ENCODE measurements around the gene NUFIP2.
"Not testable (repeated sequence)": the region's sequence is repeated elsewhere in the genome, so short reads cannot be mapped to it uniquely, and the experiment has no call there.

NUFIP2 gene

GRCh38 chr17:29293890-29294579 is at the start of gene NUFIP2:
Gene NUFIP2, minus strand, starts transcription at chr17:29294148. Its CDS starts 89 bp downstream, at chr17:29294059.
- peak within 1 kb of the TSS; percentile 98 for H3K27ac ChIP-seq
- no peak for TF ChIP-seq CTCF (IDR thresholded peaks at IDR 0.05)
- TF ChIP-seq ZFX (IDR thresholded peaks at IDR 0.05; ENCODE audit: borderline replicate concordance): no peak

DNA sequence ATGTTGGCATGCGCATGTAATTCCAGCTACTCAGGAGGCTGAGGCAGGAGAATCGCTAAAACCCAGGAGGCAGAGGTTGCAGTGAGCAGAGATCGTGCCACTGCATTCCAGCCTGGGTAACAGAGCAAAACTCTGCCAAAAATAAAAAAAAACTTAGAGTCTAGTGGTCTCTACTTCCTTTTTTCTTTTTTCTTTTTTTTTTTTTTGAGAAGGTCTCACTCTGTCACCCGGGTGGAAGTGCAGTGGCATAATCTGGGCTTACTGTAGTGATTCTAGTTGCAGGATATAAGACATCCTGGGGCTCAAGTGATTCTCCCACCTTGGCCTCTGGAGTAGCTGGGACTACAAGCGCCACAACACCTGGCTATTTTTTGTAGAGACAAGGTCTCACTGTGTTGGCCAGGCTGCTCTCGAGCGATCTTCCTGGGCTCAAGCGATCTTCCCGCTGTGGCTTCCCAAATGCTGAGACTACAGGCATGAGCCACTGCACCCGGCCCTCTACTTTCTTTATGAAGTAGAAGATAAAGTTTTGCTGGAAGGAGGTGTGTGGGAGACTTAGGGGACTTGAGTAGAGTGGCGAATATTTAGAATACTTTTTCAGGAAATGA is 48.3 kb upstream of the NUFIP2 start:
- TF ChIP-seq ZFX (IDR thresholded peaks at IDR 0.05; ENCODE audit: borderline replicate concordance) (no peak), CTCF (IDR thresholded peaks at IDR 0.05) (no peak)
- no peak overlapping the region for H3K27ac ChIP-seq

- no peak overlapping the region for H3K27ac ChIP-seq
- TF ChIP-seq ZFX (IDR thresholded peaks at IDR 0.05; ENCODE audit: borderline replicate concordance) (no peak), CTCF (IDR thresholded peaks at IDR 0.05) (no peak)
Measured at GRCh38 chr17:29341726-29342125, 47.8 kb upstream of the NUFIP2 start.

- not testable (repeated sequence) for H3K27ac ChIP-seq
Measured at GRCh38 chr17:29339016-29339415, 45.1 kb upstream of the NUFIP2 start.

DNA sequence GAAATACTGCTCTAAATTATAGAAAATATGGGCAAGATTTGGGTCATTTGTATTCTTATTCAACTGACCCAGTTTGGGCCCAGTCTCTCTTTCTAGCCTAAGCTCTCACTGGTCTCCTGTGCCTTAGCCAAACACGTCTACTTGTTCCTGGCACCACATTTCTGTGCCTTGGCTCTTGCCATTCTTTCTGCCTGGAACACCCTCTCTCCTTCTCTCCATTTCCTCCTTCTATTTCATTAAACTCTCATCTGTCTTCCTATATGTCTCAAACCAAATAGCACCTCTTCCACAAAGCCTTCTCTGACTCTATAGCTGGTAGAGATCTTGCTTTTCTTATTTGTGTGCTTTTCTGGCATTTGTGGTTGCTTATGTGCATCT is 37.7 kb upstream of the NUFIP2 start:
- TF ChIP-seq ZFX (IDR thresholded peaks at IDR 0.05; ENCODE audit: borderline replicate concordance) (no peak), CTCF (IDR thresholded peaks at IDR 0.05) (no peak)
- no peak overlapping the region for H3K27ac ChIP-seq

DNA sequence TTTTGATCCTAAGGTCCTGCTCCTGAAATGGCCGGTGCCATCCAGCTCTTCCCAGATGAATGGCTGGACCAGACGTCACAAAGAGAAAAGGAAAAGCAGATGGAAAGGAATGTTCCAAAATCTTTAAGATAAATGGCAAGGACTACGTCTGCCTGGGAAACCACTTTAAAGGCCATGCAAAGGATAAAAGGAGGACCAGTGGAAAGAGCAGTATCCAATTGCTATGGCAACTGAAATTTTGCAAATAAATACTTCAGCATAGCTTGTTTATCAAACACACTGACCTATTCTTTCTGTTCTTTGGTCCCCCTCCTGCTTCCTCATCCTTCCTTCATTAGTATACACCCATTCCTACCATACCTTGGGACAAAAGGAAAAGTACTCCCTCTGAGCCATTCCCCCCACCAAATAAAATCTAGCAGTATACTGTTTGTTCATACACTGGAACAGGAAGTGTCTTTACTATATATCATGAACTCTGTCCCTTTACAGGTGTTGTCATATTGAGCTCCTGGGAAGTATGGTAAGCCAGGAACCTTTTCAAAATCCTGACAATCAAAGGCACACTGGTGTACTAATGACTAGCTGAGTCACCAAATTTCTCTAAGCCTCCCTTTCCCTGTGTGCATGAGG is 37.2 kb upstream of the NUFIP2 start:
- H3K27ac ChIP-seq: no peak overlapping the region
- no peak for TF ChIP-seq CTCF (IDR thresholded peaks at IDR 0.05)
- no peak for TF ChIP-seq ZFX (IDR thresholded peaks at IDR 0.05; ENCODE audit: borderline replicate concordance)

GRCh38 chr17:29327412-29327811 is 33.5 kb upstream of the NUFIP2 start:
- no peak overlapping the region for H3K27ac ChIP-seq
- no peak for TF ChIP-seq ZFX (IDR thresholded peaks at IDR 0.05; ENCODE audit: borderline replicate concordance)
- no peak for TF ChIP-seq CTCF (IDR thresholded peaks at IDR 0.05)

All from 22Rv1 (cell line).